ENCODE data around the gene DCP1A. TPM values are rescaled to one million over a fixed set of nuclear protein-coding genes. Genes with fewer than 3 reads are reported as not detected.

Gene DCP1A
- total RNA-seq, 2 experiments from 2014 or later: 21.8 to 23.2 TPM

DNA sequence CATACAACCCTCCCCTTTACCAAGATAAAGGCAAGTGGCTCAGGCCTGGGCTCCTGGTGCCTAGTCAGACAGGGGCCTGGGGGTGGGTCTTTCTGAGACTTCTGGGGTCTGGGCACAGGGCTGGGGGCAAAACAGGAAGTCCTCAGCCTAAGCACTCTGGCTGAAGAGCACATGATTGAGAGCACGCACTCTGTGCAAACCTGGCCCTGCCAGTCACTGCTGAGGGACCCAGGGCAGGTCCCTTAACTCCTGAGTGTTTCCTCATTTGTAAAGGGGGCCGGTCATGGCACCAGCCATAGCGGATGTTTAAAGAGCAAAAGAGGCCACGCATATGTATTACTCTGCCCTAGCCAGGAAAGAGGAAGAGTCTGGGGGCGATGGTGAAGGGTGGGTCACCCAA, 107.5 kb downstream of the DCP1A start:
- peaks cover 18% of the 10 kb centered on the region for H4K20me1 ChIP-seq (ENCODE audit: insufficient read depth, low read length)
- H2AFZ ChIP-seq (ENCODE audit: low read length): no peak overlapping the region
- no peak for DNase-seq (ENCODE audit: low spot score)
- intact Hi-C loops (cut with micrococcal nuclease; ENCODE audit: unreplicated experiment): no loop called here
- ChIA-PET CTCF (ENCODE audit: unreplicated experiment) (no interaction called here), POLR2A (no interaction called here)
- no peak overlapping the region for H3K4me2 ChIP-seq (ENCODE audit: low read length)
- H3K9me2 ChIP-seq (ENCODE audit: insufficient read depth, low read length): no peaks in the 10 kb centered on the region
- peaks cover 6% of the 10 kb centered on the region for H3K4me1 ChIP-seq (ENCODE audit: insufficient read depth, low read length, poor library complexity, severe bottlenecking)
- H3K4me3 ChIP-seq (ENCODE audit: low read depth, low read length, poor library complexity, severe bottlenecking): no peak overlapping the region
- no peaks in the 10 kb centered on the region for H3K9me3 ChIP-seq (ENCODE audit: low read length)
- BruUV-seq (replicated peaks): no TSS peak
- H3K79me2 ChIP-seq (ENCODE audit: insufficient read depth, low read depth, low read length): peaks cover 33% of the 10 kb centered on the region
- H3K36me3 ChIP-seq (ENCODE audit: insufficient read depth, low read length): peaks cover 95% of the 10 kb centered on the region
- no peak overlapping the region for H3K27ac ChIP-seq (ENCODE audit: low read depth, low read length, poor library complexity, severe bottlenecking)
- TF ChIP-seq EZH2phosphoT487 (IDR thresholded peaks at IDR 0.05; ENCODE audit: borderline replicate concordance, low read depth, low read length): no peak
- TF ChIP-seq, protein P1, sequence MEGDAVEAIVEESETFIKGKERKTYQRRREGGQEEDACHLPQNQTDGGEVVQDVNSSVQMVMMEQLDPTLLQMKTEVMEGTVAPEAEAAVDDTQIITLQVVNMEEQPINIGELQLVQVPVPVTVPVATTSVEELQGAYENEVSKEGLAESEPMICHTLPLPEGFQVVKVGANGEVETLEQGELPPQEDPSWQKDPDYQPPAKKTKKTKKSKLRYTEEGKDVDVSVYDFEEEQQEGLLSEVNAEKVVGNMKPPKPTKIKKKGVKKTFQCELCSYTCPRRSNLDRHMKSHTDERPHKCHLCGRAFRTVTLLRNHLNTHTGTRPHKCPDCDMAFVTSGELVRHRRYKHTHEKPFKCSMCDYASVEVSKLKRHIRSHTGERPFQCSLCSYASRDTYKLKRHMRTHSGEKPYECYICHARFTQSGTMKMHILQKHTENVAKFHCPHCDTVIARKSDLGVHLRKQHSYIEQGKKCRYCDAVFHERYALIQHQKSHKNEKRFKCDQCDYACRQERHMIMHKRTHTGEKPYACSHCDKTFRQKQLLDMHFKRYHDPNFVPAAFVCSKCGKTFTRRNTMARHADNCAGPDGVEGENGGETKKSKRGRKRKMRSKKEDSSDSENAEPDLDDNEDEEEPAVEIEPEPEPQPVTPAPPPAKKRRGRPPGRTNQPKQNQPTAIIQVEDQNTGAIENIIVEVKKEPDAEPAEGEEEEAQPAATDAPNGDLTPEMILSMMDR (conservative IDR thresholded peaks at IDR 0.05; ENCODE audit: low read length): no peak

DNA sequence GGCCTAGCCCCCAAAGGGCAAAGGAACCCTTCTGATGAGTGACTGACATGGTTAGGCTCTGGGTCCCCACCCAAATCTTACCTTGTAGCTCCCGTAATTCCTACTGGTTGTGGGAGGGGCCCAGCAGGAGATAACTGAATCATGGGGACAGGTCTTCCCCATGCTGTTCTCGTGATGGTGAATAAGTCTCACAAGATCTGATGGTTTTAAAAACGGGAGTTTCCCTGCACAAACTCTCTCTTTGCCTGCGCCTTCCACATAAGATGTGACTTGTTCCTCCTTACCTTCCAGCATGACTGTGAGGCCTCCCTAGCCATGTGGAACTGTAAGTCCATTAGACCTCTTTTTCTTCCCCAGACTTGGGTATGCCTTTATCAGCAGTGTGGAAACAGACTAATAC, 108.5 kb downstream of the DCP1A start:
- Histone ChIP-seq H3K4me1 (ENCODE audit: insufficient read depth, low read length, poor library complexity, severe bottlenecking) (peaks cover 6% of the 10 kb centered on the region), H3K79me2 (ENCODE audit: insufficient read depth, low read depth, low read length) (peaks cover 23% of the 10 kb centered on the region), H3K9me3 (ENCODE audit: low read length) (no peaks in the 10 kb centered on the region), H3K36me3 (ENCODE audit: insufficient read depth, low read length) (peaks cover 95% of the 10 kb centered on the region), H3K9me2 (ENCODE audit: insufficient read depth, low read length) (no peaks in the 10 kb centered on the region), H3K27ac (ENCODE audit: low read depth, low read length, poor library complexity, severe bottlenecking) (no peak overlapping the region), H2AFZ (ENCODE audit: low read length) (no peak overlapping the region), H3K4me3 (ENCODE audit: low read depth, low read length, poor library complexity, severe bottlenecking) (no peak overlapping the region), H4K20me1 (ENCODE audit: insufficient read depth, low read length) (peaks cover 12% of the 10 kb centered on the region), H3K4me2 (ENCODE audit: low read length) (no peak overlapping the region)
- POLR2A ChIA-PET: no interaction called here
- intact Hi-C loops (cut with micrococcal nuclease; ENCODE audit: unreplicated experiment): no loop called here
- no peak for DNase-seq (ENCODE audit: low spot score)
- CTCF ChIA-PET (ENCODE audit: unreplicated experiment): no interaction called here
- no peak for TF ChIP-seq EZH2phosphoT487 (IDR thresholded peaks at IDR 0.05; ENCODE audit: borderline replicate concordance, low read depth, low read length)
- TF ChIP-seq, protein P1 (conservative IDR thresholded peaks at IDR 0.05; ENCODE audit: low read length): no peak
- BruUV-seq (replicated peaks): no TSS peak

DNA sequence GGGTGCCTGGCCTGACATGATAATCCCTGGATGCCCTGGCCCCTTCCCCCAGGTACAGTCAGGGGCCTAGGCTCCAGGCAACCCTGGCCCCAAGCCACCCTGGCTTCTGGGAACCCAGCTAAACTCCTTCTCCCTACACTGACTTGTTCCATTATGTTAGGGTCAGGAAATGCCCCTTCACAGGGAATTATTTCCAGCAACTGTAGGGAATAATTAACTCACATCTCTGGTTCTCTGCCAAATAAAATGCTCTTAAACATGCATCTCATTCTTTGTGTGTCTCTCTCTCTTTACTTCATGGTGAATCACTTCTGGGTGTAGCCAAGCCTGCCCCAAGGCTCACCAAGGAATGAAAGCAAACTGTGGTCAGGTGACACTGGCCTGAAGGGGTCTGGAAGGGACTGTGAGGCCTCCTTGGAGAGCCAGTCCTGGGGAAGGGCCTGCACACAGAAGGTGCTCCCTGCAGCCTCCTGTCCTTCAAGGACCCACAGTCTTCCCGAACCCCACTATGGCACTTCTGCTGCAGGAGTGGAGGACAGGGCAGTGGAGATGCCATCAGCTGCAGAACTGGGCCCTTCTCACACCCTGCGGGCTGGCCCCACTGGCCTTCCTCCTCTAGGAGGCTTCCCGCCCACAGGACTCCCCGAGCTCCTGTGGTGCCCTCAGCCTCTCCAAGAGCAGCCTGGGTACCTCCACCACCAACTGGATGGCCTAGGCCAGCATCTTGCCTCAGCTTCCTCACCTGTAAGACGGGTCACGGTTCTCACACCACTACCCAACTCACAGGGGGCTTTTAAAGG, 109.1 kb downstream of the DCP1A start:
- H3K27ac ChIP-seq (ENCODE audit: low read depth, low read length, poor library complexity, severe bottlenecking): no peak overlapping the region
- peaks cover 6% of the 10 kb centered on the region for H4K20me1 ChIP-seq (ENCODE audit: insufficient read depth, low read length)
- H3K4me2 ChIP-seq (ENCODE audit: low read length): no peak overlapping the region
- ChIA-PET CTCF (ENCODE audit: unreplicated experiment) (no interaction called here), POLR2A (interaction anchor here (0.5 kb wide), 1 partner anchor 17 kb away, joined by 3 read pairs; no protein-coding TSS in a partner anchor)
- no TSS peak for BruUV-seq (replicated peaks)
- H3K9me3 ChIP-seq (ENCODE audit: low read length): no peaks in the 10 kb centered on the region
- H3K4me3 ChIP-seq (ENCODE audit: low read depth, low read length, poor library complexity, severe bottlenecking): no peak overlapping the region
- no peak overlapping the region for H2AFZ ChIP-seq (ENCODE audit: low read length)
- intact Hi-C loops (cut with micrococcal nuclease; ENCODE audit: unreplicated experiment): no loop called here
- H3K79me2 ChIP-seq (ENCODE audit: insufficient read depth, low read depth, low read length): peaks cover 17% of the 10 kb centered on the region
- no peak for DNase-seq (ENCODE audit: low spot score)
- TF ChIP-seq, protein P1 (conservative IDR thresholded peaks at IDR 0.05; ENCODE audit: low read length): no peak
- TF ChIP-seq EZH2phosphoT487 (IDR thresholded peaks at IDR 0.05; ENCODE audit: borderline replicate concordance, low read depth, low read length): no peak
- peaks cover 6% of the 10 kb centered on the region for H3K4me1 ChIP-seq (ENCODE audit: insufficient read depth, low read length, poor library complexity, severe bottlenecking)
- H3K36me3 ChIP-seq (ENCODE audit: insufficient read depth, low read length): peaks cover 95% of the 10 kb centered on the region
- H3K9me2 ChIP-seq (ENCODE audit: insufficient read depth, low read length): no peaks in the 10 kb centered on the region

All from OCI-LY7 (cell line).